ENCODE results near the gene TMBIM1.

The TMBIM1 gene

DNA sequence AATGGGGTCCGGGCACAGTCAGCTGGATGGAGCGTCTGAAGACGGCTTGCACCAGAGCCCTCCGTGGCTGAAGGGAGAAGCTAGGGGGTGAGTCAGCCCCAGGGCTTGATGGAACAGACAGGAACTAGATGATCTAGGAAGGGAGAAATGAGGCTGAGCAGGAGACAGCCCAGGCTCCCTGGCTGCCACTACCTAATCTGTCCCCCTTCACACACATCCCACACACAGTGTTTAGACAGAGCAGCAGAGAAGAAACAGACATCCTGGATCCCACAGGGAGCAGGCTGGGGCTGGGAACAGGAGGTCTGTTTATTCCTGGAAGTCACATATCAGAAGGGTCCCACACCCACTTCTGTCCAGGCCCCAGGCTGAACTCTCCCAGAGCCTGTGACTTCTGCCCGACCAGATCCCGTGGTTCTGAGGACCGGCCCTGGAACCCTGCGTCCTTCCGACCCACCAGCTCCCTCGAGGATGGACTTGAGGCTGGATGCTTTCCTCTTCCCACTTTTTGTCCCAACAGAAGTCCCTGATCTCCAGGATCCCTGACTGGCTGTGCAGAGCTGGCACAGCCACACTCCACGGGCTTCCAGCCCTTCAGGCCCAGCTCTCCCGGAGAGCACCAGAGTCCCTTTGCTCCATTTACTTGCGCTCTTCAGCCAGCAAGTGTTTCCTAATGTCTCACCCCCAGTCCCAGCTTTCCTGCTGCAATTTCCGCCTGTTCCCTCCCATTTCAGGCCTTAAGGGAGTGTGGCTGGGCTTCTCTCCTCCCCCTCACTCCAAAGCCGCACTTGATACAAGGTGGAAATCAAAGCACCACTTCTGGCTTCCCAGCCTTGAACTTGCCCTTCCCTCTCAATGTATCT, 33.0 kb downstream of the TMBIM1 start:
- Histone ChIP-seq H3K9me3 (ENCODE audit: low read length) (no peaks in the 10 kb centered on the region), H3K9me2 (ENCODE audit: low read depth, low read length) (no peaks in the 10 kb centered on the region), H3K9ac (ENCODE audit: low read length) (no peak overlapping the region), H4K20me1 (ENCODE audit: insufficient read depth, low read length) (no peaks in the 10 kb centered on the region), H3K4me3 (ENCODE audit: low read depth, low read length, poor library complexity, severe bottlenecking) (no peak overlapping the region), H3K79me2 (ENCODE audit: insufficient read depth, low read length) (no peaks in the 10 kb centered on the region), H3K27me3 (ENCODE audit: insufficient read depth, low read length) (no peaks in the 10 kb centered on the region), H2AFZ (ENCODE audit: low read length) (no peak overlapping the region), H3K27ac (ENCODE audit: low read depth, low read length, poor library complexity, severe bottlenecking) (no peak overlapping the region), H3K4me1 (ENCODE audit: insufficient read depth, low read length, severe bottlenecking) (peaks cover 4% of the 10 kb centered on the region), H3F3A (ENCODE audit: insufficient read depth, low read length) (peaks cover 8% of the 10 kb centered on the region), H3K4me2 (ENCODE audit: low read length) (no peak overlapping the region), H3K36me3 (ENCODE audit: insufficient read depth, low read length) (peaks cover 20% of the 10 kb centered on the region)
- no peak for TF ChIP-seq EZH2 (IDR thresholded peaks at IDR 0.05; ENCODE audit: borderline replicate concordance, low read length)
- TF ChIP-seq, protein P1, sequence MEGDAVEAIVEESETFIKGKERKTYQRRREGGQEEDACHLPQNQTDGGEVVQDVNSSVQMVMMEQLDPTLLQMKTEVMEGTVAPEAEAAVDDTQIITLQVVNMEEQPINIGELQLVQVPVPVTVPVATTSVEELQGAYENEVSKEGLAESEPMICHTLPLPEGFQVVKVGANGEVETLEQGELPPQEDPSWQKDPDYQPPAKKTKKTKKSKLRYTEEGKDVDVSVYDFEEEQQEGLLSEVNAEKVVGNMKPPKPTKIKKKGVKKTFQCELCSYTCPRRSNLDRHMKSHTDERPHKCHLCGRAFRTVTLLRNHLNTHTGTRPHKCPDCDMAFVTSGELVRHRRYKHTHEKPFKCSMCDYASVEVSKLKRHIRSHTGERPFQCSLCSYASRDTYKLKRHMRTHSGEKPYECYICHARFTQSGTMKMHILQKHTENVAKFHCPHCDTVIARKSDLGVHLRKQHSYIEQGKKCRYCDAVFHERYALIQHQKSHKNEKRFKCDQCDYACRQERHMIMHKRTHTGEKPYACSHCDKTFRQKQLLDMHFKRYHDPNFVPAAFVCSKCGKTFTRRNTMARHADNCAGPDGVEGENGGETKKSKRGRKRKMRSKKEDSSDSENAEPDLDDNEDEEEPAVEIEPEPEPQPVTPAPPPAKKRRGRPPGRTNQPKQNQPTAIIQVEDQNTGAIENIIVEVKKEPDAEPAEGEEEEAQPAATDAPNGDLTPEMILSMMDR (IDR thresholded peaks at IDR 0.05; ENCODE audit: low read length): no peak

DNA sequence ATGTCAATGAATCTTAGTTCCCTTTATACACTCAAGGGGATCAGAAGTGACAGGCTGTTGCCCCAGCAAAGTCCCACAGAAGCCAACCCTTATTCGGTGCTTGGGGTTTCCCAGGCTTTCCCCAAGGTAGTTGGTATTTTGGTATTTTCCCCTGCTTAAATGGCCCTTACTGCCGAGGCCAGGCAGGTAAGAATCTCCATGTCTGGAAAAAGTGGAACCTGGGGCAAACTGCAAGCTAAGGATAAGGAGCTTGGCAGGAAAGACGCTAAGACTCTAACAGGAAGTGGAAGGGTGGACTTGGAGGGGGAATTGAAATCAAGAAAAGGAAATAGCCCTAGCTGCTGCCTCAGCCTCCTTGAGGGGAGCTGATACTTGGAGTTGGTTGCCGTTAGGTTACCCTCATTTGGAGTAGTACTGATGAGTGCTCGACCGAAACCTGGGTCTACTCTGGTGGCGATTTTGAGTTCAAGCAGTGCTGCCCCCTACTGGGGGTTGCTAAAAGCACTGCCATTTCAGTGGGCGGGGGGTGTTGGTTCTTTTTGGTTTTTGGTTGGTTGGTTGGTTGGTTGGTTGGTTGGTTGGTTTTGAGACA, 34.8 kb downstream of the TMBIM1 start:
- Histone ChIP-seq H2AFZ (ENCODE audit: low read length) (no peak overlapping the region), H3K4me3 (ENCODE audit: low read depth, low read length, poor library complexity, severe bottlenecking) (no peak overlapping the region), H3K9ac (ENCODE audit: low read length) (no peak overlapping the region), H3K79me2 (ENCODE audit: insufficient read depth, low read length) (no peaks in the 10 kb centered on the region), H4K20me1 (ENCODE audit: insufficient read depth, low read length) (no peaks in the 10 kb centered on the region), H3K4me2 (ENCODE audit: low read length) (no peak overlapping the region), H3F3A (ENCODE audit: insufficient read depth, low read length) (peaks cover 17% of the 10 kb centered on the region), H3K9me2 (ENCODE audit: low read depth, low read length) (no peaks in the 10 kb centered on the region), H3K36me3 (ENCODE audit: insufficient read depth, low read length) (peaks cover 37% of the 10 kb centered on the region), H3K4me1 (ENCODE audit: insufficient read depth, low read length, severe bottlenecking) (peaks cover 4% of the 10 kb centered on the region), H3K9me3 (ENCODE audit: low read length) (no peaks in the 10 kb centered on the region), H3K27ac (ENCODE audit: low read depth, low read length, poor library complexity, severe bottlenecking) (peak overlapping the region; percentile 58), H3K27me3 (ENCODE audit: insufficient read depth, low read length) (no peaks in the 10 kb centered on the region)
- TF ChIP-seq, protein P1 (IDR thresholded peaks at IDR 0.05; ENCODE audit: low read length): peak; percentile 72
- no peak for TF ChIP-seq EZH2 (IDR thresholded peaks at IDR 0.05; ENCODE audit: borderline replicate concordance, low read length)

DNA sequence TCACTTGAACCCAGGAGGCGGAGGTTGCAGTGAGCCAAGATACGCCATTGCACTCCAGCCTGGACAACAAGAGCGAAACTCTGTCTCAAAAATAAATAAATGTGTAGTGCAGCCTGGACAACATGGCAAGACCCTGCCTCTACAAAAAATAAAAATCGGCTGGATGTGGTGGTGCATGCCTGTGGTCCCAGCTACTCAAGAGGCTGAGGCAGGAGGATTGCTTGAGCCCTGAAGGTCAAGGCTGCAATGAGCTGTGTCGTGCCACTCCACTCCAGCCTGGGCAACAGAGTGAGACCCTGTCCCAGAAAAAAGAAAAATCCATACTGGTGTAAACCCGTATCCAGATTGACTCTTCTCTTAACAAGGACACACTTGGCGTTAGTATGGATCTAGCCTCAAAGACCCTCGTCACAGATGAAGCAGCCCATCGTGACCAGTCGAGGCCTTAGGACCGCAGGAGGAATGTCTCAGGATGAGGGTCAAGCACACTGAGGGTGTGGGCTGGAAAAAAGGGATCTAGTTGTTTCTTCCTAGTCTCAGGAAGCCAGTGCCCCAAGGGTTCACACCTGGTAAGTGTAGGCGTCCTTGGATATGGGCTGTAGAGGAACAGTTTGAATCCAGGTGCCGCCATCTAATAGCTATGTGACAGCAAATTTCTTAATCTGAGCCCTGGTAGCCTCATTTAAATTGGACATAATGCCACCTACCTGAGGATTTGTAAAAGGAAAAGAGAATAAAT, 35.5 kb downstream of the TMBIM1 start:
- no peak for TF ChIP-seq EZH2 (IDR thresholded peaks at IDR 0.05; ENCODE audit: borderline replicate concordance, low read length)
- TF ChIP-seq, protein P1 (IDR thresholded peaks at IDR 0.05; ENCODE audit: low read length): no peak
- H3K79me2 ChIP-seq (ENCODE audit: insufficient read depth, low read length): no peaks in the 10 kb centered on the region
- H3K9me2 ChIP-seq (ENCODE audit: low read depth, low read length): no peaks in the 10 kb centered on the region
- H3K4me1 ChIP-seq (ENCODE audit: insufficient read depth, low read length, severe bottlenecking): peaks cover 4% of the 10 kb centered on the region
- H3K4me3 ChIP-seq (ENCODE audit: low read depth, low read length, poor library complexity, severe bottlenecking): no peak overlapping the region
- no peaks in the 10 kb centered on the region for H3K9me3 ChIP-seq (ENCODE audit: low read length)
- no peaks in the 10 kb centered on the region for H3K27me3 ChIP-seq (ENCODE audit: insufficient read depth, low read length)
- H3K9ac ChIP-seq (ENCODE audit: low read length): no peak overlapping the region
- H3K36me3 ChIP-seq (ENCODE audit: insufficient read depth, low read length): peaks cover 44% of the 10 kb centered on the region
- H2AFZ ChIP-seq (ENCODE audit: low read length): no peak overlapping the region
- H3K27ac ChIP-seq (ENCODE audit: low read depth, low read length, poor library complexity, severe bottlenecking): peak overlapping the region; percentile 58
- H3F3A ChIP-seq (ENCODE audit: insufficient read depth, low read length): peaks cover 17% of the 10 kb centered on the region
- H3K4me2 ChIP-seq (ENCODE audit: low read length): no peak overlapping the region
- H4K20me1 ChIP-seq (ENCODE audit: insufficient read depth, low read length): no peaks in the 10 kb centered on the region
